Measurements from ENCODE around the gene CDKAL1.

- no peak for TF ChIP-seq TAF1 (IDR thresholded peaks at IDR 0.05; ENCODE audit: low read depth, low read length)
- no peak for TF ChIP-seq KDM5A (IDR thresholded peaks at IDR 0.05; ENCODE audit: low read length)
- TF ChIP-seq POLR2AphosphoS5 (IDR thresholded peaks at IDR 0.05; ENCODE audit: low read depth, low read length) = no peak
- no peak for TF ChIP-seq SIRT6 (IDR thresholded peaks at IDR 0.05; ENCODE audit: low read length)
- no peak for TF ChIP-seq CTCF (IDR thresholded peaks at IDR 0.05; ENCODE audit: control extremely low read depth in 1 of 3, insufficient read depth in 1 of 3, low read depth in 1 of 3, low read length in 3 of 3)
- TF ChIP-seq RNF2 (IDR thresholded peaks at IDR 0.05; ENCODE audit: borderline replicate concordance, low read depth, low read length, missing control alignments, poor library complexity, severe bottlenecking) = no peak
- TF ChIP-seq CEBPB (IDR thresholded peaks at IDR 0.05; ENCODE audit: low read depth, low read length) = no peak
- TF ChIP-seq BACH1 (IDR thresholded peaks at IDR 0.05; ENCODE audit: low read length) = no peak
- TF ChIP-seq ATF3 (IDR thresholded peaks at IDR 0.05; ENCODE audit: insufficient read depth, low read depth, low read length) = no peak
- no peak for TF ChIP-seq GABPA (IDR thresholded peaks at IDR 0.05; ENCODE audit: borderline replicate concordance, insufficient read depth, low read length)
These were observed 420.9 kb downstream of the CDKAL1 start for GRCh38 chr6:20955131-20955530.

All from H1 (cell line).